ENCODE data around the gene EXOC1. TPM values are rescaled to one million over a fixed set of nuclear protein-coding genes. Genes with fewer than 3 reads are reported as not detected.

Gene EXOC1
- total and polyA plus RNA-seq, 4 donors = 4.2 to 18.0 (median 8.5) TPM

DNA sequence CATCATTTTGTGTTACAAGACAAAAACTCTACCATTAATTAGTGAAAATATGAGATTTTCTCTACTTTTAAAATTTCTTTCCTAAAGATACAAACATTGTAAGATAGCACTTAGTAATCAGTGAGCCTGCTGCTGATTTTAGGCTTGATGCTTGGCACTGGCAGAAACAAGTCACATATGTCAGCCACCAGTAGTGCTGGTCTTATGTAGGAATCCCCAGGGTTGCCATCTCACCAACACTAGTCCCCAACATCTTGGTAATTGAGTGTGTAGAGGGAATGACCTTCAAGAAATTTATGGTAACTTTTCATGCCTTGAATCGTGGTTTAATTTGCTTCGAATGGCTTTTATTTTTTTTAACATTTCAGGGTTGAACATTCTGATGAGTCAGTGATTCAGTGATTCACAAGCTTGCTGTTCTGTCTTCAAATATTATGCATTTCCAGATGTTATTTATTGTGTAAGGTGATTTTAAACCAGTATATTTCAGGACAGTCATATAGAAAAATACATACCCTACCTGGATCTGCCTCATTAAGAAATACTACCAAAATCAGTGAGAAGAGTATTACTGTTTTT, 11.9 kb downstream of the EXOC1 start (continued):
- no peak for TF ChIP-seq HNF4A (conservative IDR thresholded peaks at IDR 0.05)

- 66% methylated on average over 2 of the region's 2 CpGs for WGBS
- no peak for DNase-seq (ENCODE audit: low spot score)
- Histone ChIP-seq H3K27me3 (ENCODE audit: control insufficient read depth in 4 of 4, insufficient read depth in 4 of 4, low read length in 3 of 4) (no peaks in the 10 kb centered on the region), H3K9ac (ENCODE audit: low read depth in 1 of 2, low read length in 2 of 2) (no peak overlapping the region), H3K4me1 (ENCODE audit: control insufficient read depth in 4 of 4, insufficient read depth in 4 of 4, low read length in 3 of 4) (no peaks in the 10 kb centered on the region), H3K4me3 (ENCODE audit: low read depth in 1 of 3, low read length in 3 of 3) (no peak overlapping the region), H3K9me3 (ENCODE audit: control insufficient read depth in 4 of 4, low read length in 3 of 4) (no peaks in the 10 kb centered on the region), H3K27ac (ENCODE audit: low read depth in 1 of 2, low read length in 2 of 2) (no peak overlapping the region), H3K36me3 (ENCODE audit: control insufficient read depth in 4 of 4, insufficient read depth in 3 of 4, low read depth in 1 of 4, low read length in 3 of 4) (peaks cover 2 to 34% (median 19%) of the 10 kb centered on the region in 4 donors)
- TF ChIP-seq JUND (IDR thresholded peaks at IDR 0.05) (peak; percentile 49 to 60), HNF4G (IDR thresholded peaks at IDR 0.05) (no peak), CTCF (IDR thresholded peaks at IDR 0.05; ENCODE audit: low read depth, low read length, missing input control) (no peak)
- TF ChIP-seq, protein P1, sequence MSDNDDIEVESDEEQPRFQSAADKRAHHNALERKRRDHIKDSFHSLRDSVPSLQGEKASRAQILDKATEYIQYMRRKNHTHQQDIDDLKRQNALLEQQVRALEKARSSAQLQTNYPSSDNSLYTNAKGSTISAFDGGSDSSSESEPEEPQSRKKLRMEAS (IDR thresholded peaks at IDR 0.05) = no peak
Measured at GRCh38 chr4:55866290-55866907, 13.0 kb downstream of the EXOC1 start.

- Histone ChIP-seq H3K4me3 (ENCODE audit: low read depth in 1 of 3, low read length in 3 of 3) (no peak overlapping the region), H3K9me3 (ENCODE audit: control insufficient read depth in 4 of 4, low read length in 3 of 4) (no peaks in the 10 kb centered on the region), H3K36me3 (ENCODE audit: control insufficient read depth in 4 of 4, insufficient read depth in 3 of 4, low read depth in 1 of 4, low read length in 3 of 4) (peaks cover 2 to 38% (median 21%) of the 10 kb centered on the region in 4 donors), H3K27ac (ENCODE audit: low read depth in 1 of 2, low read length in 2 of 2) (no peak overlapping the region), H3K27me3 (ENCODE audit: control insufficient read depth in 4 of 4, insufficient read depth in 4 of 4, low read length in 3 of 4) (no peaks in the 10 kb centered on the region), H3K9ac (ENCODE audit: low read depth in 1 of 2, low read length in 2 of 2) (no peak overlapping the region), H3K4me1 (ENCODE audit: control insufficient read depth in 4 of 4, insufficient read depth in 4 of 4, low read length in 3 of 4) (no peaks in the 10 kb centered on the region)
- peak; percentile 34 for TF ChIP-seq YY1 (IDR thresholded peaks at IDR 0.05)
- TF ChIP-seq CTCF (IDR thresholded peaks at IDR 0.05; ENCODE audit: low read depth, low read length, missing input control) = peak; percentile 82
- TF ChIP-seq RAD21 (IDR thresholded peaks at IDR 0.05) = peak; percentile 69 to 80
- TF ChIP-seq FOXA2 (IDR thresholded peaks at IDR 0.05) = no peak
- 11% methylated on average over 4 of the region's 4 CpGs for WGBS
- DNase-seq (ENCODE audit: low spot score) = no peak
Measured at GRCh38 chr4:55866973-55867574, 13.6 kb downstream of the EXOC1 start.

DNA sequence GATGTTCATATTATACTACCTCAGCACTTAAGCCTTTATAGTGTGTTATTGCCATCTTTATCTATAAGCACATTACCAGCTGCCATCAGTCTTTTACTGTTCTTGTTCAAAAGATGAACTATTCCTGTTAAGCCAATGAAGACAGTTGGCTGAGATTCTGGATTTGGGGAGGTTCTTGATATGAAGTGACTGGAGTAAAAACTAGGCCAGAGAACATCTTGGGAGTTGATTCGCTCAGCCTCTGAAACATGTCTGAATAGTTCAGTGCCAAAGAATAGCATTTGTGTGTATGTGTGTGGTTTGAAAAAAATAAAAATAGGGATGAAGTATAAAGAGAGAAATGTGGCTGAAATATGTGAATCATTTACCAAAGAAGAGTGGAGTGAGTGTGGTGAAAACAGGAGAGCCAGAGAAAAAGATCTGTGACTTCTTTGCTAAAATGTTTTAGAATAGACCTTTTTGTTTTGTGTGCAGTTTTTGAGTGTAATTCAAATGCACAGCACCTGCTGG, 15.2 kb downstream of the EXOC1 start:
- Histone ChIP-seq H3K27me3 (ENCODE audit: control insufficient read depth in 4 of 4, insufficient read depth in 4 of 4, low read length in 3 of 4) (no peaks in the 10 kb centered on the region), H3K4me1 (ENCODE audit: control insufficient read depth in 4 of 4, insufficient read depth in 4 of 4, low read length in 3 of 4) (no peaks in the 10 kb centered on the region), H3K27ac (ENCODE audit: low read depth in 1 of 2, low read length in 2 of 2) (no peak overlapping the region), H3K36me3 (ENCODE audit: control insufficient read depth in 4 of 4, insufficient read depth in 3 of 4, low read depth in 1 of 4, low read length in 3 of 4) (peaks cover 2 to 49% (median 24%) of the 10 kb centered on the region in 4 donors), H3K9me3 (ENCODE audit: control insufficient read depth in 4 of 4, low read length in 3 of 4) (no peaks in the 10 kb centered on the region), H3K4me3 (ENCODE audit: low read depth in 1 of 3, low read length in 3 of 3) (no peak overlapping the region), H3K9ac (ENCODE audit: low read depth in 1 of 2, low read length in 2 of 2) (no peak overlapping the region)
- WGBS = 94% methylated on average over 1 of the region's 1 CpG
- DNase-seq (ENCODE audit: low spot score) = no peak
- TF ChIP-seq HNF4A (conservative IDR thresholded peaks at IDR 0.05) = no peak
- no peak for TF ChIP-seq JUND (IDR thresholded peaks at IDR 0.05)
- no peak for TF ChIP-seq GABPA (IDR thresholded peaks at IDR 0.05 in 1 of 2, conservative IDR thresholded peaks at IDR 0.05 in 1 of 2)
- TF ChIP-seq RXRA (IDR thresholded peaks at IDR 0.05) = no peak
- TF ChIP-seq TAF1 (conservative IDR thresholded peaks at IDR 0.05) = no peak
- no peak for TF ChIP-seq HNF4G (IDR thresholded peaks at IDR 0.05)
- no peak for TF ChIP-seq NR2F2 (IDR thresholded peaks at IDR 0.05)
- TF ChIP-seq ATF3 (IDR thresholded peaks at IDR 0.05) = no peak
- no peak for TF ChIP-seq YY1 (IDR thresholded peaks at IDR 0.05)
- no peak for TF ChIP-seq CTCF (IDR thresholded peaks at IDR 0.05; ENCODE audit: low read depth, low read length, missing input control)
- no peak for TF ChIP-seq RAD21 (IDR thresholded peaks at IDR 0.05)
- TF ChIP-seq, protein P1 (IDR thresholded peaks at IDR 0.05) = no peak

Measured in liver (tissue), 9 donors.